Islet precursor cell (in vitro differentiated cells): ENCODE data around the gene CLDN22.

ENCODE experiments used
- DNase-seq: peaks from one replicate; pipeline ENCODE4 v3.0.0-alpha.2; 2018

Gene CLDN22

DNA sequence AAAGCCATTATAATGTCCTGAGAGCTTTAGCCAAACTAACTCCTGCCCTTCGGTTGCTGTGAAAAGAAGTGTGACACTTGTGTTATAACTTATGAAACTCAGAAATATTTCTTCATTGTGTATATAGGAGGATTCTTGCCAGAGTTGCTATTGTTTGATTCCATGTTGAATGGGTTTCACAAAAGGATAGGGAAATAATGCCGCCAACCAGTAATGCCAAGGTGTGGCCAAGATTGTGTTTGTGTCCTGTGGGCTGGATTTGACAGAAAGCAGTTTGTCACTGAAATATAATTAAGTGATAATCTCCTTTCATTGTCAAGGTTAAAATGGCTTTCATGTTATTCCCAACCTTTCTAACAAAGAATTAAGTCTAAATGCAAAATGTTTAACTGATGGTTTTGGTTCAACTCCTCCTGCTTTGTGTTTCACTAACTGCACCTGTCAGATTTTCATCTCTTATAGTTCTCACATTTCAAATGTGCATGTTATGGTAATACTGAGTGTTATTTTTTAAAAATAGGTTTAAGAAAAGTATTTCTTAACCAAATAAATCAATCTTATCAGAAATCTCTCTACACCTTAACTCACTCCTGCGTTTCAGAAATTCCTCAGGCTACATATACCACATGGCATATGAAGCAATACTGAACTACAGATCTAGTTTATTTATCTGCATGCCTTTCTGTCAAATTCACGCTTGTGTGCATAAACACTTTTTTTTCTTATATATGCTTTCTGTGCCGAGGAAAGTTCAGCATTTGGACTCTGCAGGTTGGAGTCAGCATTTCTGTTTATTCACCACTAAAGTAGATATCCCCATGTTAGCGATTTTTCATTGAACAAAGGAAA is at the start of gene CLDN22:
CLDN22 (minus strand) TSS at position 66 of the 849 bp plus-strand sequence; CDS start at position 8, 58 bp downstream.
- no peak for DNase-seq

DNA sequence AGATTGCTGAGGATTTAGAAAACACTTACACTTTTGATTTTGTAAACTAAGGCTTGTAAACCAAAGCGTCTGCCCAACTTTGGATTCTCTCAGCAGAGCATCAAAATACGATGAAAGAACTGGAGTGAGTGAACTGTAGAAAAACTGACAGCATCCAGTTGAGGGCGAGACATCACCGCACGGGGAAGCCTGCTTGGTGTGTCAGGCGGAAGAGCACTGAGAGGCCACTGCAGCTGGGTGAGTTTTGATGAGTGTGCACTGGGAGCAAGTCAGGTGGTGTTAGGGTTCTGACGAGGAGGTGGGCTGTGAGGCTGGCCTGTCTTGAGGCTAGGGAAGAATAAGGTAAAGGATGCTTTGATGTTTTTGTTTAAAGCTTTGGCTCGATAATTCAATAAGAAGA is 49.0 kb upstream of the CLDN22 start:
- DNase-seq, result no peak

DNA sequence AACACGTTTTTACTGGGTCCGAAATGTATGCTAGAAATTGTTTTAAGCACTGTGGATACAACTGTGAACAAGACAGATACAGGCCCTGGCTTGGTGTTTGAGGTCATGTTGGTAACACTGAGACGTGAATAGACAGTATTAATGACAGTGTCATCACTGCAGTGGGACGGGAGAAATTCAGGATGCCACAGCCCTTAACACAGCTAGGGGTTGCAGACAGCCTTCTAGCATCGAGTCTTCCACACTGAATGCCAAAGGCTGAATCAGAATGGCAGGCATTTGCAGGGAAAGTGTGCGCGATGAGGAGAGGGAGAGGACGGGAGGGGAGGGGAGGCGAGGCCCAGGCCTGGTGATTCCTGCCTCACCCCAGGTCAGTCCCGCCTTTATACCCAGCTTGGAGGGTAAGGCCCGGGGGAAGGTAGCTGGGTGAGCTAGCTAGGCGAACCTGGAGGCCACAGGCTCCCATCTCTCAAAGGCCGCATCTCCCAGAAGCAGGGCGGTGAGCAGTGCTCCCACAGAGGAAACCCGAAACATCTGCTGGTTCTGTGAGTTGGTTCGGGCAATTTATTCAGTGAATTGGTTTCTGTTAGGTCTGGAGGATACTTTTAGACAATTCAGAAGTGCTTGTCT is 46.2 kb upstream of the CLDN22 start:
- DNase-seq, result no peak

DNA sequence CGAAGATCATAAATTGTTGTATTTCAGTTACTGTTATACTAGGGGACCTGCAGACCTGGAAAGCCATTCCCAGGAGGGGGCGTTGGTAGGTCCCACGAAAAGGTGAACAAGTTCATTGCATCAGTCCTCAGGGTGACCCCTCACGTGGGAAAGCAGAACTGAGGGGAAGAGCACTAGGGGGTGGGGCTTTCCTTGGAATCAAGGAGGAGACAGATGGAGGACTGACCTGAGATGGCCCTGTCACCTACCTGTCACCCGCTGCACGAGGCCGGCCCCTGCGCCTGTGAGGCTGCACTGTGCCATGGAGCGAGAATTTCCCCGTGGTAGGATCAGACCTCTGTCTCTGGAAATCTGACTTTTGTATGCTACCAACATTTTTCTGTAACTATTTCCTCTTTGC is 43.9 kb upstream of the CLDN22 start:
- DNase-seq, result no peak

DNA sequence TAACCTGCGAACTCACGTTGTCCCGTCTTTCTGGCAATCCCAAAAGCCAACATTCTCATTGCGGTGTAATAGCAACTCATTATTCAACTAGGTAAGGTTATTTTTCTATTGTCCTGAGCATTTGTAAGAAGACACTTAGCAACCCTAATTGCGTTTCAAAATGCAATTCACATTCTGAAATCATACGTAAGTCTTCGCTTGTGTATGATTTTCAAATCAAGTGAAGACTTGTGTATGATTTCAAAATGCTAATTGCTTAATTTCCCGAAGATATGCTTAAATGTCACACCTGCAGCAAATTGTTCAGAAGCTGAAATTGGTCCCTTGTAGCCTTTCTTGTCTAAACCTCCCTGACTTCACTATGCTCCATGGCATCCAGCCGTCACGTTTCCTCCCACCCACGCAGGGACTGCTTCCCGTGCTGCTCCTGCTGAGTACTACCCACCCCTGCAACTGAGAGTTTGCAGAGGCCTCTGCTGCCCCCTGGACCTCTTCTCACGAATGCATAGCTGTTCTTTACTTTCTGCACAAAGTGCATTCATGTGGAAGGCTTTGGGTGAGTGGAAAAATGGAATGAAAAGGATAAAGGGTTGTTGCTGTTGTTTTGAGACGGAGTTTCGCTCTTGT is 43.0 kb upstream of the CLDN22 start:
- no peak for DNase-seq

DNA sequence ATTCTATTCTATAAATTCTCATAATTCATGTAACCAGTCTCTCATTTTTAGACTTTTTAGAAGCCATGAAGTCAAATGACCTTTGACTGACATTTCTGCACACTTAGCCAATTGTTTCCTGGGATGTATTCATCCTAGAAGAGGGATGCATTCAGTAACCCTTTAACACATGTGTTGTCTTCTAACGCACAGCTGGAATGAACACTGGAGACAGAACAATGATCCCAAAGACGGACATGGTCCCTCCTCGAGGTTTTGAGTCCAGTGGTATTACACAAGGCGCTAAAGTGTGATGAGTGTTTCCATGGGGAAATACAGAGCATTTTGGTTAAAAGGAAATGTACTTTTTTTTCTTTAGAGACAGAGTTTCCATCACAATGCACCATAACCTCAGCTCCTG is 42.0 kb upstream of the CLDN22 start:
- no peak for DNase-seq

DNA sequence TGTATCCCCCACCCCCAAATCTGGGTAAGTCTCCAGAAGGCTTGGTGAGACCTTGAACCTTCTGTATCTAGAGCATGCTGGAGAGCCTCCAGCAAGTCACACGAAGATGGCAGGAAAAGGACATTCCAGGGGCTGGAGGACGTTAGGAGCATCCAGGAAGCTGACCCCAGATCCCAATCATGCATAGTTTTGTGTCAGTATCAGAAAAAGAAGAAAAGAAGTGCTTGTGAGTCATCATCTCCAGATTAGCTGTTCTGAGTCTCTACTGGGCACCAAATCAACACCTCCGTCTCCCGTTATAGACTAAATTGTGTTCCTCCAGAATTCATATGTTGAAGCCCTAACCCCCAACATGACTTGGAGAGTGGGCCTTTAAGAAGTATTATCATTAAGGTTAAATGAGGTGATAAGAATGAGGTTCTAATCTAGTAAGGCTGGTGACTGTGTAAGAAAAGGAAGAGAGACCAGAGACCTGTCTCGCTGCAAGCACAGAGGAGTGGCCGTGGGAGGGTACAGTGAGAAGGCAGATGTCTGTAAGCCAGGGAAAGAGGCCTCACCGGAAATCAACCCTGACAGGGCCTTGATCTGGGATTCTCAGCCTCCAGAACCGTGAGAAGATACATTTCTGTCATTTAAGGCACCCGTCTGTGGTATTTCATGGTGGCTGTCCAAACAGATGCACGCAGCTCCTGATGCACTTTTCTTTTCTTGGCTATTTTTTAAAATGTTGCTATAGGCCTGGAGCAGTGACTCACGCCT is 40.3 kb upstream of the CLDN22 start:
- DNase-seq, result peak; percentile 68

DNA sequence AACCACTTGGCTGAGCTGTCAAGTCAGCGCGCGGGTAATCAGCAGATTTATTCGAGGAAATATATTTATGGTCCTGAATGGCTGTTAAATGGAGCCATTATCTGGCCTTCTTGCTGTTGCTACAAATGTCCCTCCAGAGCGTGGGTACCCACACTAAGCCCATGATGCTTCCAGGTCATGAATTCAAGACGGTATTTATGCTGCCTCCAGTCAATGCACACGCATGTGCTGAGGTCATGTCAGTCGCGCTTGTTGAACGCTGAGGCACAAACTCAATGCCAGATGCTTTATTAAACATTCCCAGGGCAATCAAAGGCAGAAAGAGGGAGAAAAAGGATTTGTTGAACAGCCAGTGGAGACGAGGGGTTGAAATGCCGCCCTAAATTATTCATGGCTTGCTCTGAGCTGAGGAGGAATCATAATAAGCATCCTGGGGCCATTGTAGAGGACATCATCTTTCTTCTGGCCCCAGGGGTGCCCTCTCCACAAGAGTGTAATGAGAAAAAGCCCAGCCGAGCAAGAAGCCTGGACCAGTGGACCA is 38.2 kb upstream of the CLDN22 start:
- DNase-seq, result no peak

DNA sequence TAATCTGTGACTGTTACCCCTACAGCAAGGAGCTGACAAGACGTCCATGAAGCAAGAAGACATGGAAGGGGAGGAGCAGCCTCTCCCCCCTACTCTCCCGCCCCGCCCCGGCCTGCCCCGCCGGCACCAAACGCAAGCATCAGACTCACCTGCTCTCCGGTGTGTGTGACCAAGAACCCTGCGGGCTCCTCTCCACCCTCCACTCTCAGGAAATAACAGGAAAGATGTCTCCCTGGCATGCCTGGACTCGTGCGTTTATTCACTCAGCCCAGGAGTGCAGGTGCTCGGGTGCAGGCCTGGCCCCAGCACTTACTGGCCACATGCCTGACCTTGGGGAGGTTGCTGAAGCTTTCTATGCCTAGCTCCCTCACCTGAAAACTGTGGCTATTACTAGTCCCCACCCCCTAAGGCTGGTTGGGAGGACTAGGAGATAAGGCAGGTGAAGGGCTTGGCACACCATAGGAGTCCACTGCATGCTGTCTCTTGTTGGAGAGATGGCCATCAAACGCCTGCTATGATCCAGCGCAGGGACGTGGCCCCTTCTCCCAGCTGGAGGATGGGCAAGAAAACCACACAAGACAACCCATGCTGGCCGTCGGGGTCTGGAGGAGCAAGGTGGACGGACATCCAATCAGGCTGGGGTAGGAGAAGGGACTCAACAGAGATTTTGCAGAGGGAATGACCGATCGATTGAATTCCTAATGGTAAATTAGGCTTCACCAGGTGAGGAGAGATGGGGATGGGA is 37.0 kb upstream of the CLDN22 start:
- no peak for DNase-seq

DNA sequence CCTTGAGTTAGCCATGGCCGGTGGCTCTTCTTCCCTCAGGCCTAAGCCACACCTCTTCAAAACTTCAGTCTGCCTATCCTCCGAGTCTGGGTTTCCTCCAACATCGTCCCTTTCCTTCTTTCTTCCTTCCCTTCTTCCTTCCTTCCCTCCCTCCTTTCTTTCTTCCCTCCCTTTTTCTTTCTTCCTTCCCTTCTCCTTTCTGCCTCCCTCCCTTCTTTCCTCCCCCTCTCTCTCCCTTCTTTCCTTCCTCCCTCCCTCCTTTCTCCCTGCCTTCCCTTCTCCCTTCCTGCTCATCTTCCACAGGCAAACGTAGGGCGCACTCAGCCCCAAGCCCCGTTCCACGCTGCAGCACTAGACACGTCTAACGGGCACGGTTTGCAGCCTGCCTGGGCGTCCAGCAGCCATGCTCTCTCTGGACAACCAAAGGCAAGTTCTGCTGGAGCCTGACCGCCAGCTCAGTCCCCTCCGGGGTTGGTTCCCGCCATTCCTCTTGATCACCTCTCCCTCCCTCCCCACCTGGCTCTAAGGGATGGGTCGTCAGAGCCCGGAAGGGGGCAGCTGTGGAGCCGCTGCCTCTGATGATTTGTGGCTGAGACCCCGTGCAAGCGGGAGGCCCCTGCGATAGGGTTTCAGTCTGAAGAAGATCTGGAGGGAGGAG is 36.2 kb upstream of the CLDN22 start:
- no peak for DNase-seq

DNA sequence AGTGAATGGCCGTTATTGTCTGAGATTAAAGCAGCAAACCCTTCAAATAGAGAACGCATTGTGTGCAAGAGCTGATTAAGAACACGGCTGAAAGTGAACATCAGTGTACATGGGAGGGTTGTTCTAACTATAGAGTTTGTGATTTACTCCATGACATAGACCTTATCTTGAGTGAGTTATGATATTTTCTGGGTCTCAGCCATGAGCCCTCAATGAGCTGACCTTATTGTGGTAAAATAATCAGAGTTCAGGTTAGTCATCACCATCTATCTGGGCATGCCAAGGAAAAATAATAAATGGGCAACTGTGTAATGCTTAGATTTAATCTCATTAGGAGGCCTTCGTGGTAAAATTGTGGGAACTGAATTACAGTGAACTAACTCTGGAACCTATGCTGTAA is 35.3 kb upstream of the CLDN22 start:
- no peak for DNase-seq

DNA sequence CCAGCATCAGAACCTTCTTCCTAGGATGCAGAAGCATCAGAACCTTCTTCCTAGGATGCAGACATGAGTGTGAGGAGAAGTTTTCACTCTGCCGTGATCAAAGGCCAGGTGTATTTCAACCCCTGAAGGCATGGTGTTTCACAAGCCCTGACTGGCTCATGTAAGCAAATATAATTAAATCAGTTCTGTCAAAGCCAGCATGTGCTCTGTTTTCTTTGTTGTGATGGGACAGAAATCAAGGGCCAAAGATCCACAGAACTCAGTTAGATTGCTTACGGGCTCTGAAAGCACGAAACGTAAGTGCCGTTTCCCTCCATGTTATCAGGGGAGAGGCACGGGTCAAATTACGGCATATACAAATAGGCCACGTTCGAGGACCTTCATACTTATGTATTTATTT is 34.1 kb upstream of the CLDN22 start:
- no peak for DNase-seq

DNA sequence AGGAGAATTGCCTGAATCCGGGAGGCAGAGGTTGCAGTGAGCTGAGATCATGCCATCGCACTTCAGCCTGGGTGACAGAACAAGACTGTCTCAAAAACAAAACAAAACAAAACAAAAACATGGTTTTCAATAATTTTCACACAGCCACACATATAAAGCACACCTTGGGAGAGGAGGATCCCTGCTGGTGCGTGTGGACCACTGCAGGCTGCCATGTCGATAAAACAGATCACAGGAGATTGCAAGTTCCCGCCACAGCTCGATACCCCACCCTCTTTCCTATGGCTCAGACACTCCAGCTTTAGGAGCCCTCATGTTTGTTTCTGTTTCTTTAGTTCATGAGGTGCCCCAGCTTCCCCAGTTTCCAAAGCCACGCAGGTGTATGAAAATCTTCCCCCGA is 33.5 kb upstream of the CLDN22 start:
- DNase-seq, result peak; percentile 32

DNA sequence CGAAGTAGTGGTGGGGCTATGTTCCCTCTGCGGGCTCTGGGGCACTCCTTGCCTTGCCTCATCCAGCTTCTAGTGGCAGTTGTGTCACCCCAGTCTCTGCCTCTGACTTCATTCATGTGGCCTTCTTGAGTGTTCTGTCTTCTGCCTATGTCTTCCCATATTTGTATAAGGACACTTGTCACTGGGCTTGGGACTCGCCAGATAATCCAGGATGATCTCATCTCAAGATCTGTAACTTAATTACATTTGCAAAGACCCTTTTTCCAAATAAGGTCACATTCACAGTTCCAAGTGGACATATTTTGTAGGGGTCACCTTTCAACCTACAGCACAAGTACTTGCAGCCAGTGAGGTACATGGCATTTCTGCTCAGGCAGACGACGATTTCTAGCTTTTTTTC is 32.5 kb upstream of the CLDN22 start:
- peak; percentile 17 for DNase-seq

DNA sequence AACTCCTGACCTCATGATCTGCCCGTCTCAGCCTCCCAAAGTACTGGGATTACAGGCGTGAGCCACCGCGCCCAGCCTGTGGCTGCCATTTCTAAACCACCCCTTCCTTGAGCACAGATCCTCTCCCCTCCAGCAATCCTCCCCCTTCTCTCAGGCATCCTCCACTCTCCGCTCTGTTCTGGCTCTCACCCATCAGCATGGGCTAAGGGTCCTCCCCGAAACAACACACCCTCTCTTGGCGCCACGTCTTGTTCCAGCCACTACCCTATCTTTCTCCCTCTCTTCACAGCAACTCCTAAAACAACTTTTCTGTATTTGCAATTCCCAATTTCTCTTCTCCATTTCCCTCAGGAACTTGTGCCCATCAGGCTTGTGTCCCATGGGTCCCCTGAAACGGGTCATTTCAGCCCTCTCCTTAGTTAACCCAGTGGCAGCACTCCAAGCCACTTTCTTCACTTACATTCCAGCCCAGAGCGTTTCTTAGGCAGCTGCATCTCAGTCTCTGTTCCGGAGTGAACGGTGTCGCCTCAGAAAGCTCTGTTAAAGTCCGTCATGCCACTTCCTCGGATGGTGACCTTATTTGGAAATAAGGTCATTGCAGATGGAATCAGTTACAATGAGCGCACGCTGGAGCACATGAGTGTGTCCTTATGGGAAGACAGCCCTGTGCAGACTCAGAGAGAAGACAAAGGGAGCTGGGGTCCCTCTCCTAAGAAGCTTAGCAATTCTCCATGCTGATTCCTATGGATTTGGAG is 30.4 kb upstream of the CLDN22 start:
- peak; percentile 30 for DNase-seq

DNA sequence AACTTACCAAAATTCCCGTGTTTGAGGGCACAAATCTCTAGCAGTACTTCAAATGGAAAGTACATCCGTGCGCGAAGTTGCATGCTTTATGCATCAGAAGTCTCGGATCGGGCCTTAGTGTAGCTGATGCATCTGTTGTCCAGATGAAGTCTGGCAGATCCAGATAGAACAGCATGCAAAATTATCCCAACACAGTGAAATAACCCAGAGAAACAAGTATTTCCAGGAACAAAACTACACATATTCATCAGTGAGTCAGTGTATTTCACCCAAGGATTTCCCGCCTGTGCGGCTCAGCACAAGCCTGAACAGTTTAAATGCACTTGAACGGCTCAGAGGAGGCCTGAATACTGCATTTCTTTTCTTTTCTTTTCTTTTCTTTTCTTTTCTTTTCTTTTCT is 29.6 kb upstream of the CLDN22 start:
- DNase-seq, result peak; percentile 14

DNA sequence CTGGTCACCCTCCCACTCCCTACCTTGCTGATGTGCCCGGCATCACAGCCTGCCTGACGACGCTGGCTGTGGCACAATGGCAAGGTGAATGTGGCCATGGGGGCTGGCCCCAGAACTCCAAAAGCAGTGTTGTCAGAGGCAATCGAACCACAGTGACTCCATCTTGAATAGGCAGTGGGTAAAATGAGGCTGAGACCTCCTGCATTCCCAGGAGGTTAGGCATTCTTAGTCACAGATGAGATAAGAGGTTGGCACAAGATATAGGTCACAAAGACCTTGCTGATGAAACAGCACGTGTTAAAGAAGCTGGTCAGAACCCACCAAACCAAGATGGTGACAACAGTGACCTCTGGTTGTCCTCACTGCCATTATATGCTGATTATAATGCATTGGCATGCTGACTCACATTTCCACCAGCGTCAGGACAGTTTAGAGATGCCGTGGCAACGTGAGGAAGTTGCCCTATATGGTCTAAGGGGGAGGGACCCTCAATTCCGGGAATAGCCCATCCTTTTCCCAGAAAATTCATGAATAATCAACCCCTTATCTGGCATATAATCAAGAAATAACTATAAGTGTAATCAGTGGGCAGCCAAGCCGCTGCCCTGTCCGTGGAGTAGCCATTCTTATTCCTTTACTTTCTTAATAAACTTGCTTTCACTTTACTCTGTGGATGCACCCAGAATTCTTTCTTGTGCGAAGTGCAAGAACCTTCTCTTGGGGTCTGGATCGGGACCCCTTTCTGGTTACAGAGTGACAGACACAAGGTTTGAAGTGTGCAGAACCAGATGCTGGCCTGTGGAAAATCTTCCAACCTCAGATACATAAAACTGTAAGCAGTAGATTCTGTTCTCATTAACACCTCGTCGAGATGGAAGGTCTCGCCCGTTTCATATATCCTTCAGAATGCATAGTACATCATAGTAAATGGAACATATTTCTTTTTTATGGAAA is 28.9 kb upstream of the CLDN22 start:
- peak; percentile 53 for DNase-seq

DNA sequence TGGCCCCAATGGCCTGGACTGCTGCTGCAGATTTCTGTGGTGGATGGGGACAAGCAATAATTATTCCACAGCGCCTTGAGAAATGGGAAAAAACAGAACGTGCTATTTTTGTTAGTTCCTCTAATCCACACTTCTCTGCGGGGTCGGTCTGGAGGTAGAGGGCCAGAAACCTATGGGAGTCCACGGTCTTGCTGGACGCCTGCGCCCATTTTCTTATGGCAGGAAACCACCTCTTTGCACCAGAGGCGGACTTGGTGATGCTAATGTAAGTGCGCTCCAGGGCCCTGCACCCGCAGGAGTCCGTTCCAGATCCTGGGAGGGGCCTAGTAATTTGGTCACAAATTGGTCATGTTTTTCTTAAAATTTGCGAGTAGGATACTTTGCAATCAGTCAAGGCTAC is 28.1 kb upstream of the CLDN22 start:
- no peak for DNase-seq

DNA sequence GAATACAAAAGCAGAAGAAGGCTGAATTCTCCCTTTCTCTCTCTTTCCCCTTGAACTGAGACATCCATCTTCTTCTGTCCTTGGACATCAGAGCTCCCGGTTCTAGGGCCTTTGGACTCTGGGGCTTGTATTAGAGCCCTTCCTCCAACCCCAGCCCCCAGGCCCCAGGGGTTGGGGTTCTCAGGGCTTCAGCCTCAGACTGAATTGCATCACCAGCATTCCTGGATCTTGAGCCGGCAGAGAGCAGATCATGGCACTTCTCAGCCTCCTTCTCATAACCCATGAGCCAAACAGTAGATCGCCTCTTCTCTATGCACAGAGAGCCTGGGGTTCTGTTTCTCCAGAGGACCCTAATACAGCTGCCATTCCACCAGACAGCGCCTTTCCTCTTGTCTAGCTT is 27.5 kb upstream of the CLDN22 start:
- DNase-seq, result no peak

DNA sequence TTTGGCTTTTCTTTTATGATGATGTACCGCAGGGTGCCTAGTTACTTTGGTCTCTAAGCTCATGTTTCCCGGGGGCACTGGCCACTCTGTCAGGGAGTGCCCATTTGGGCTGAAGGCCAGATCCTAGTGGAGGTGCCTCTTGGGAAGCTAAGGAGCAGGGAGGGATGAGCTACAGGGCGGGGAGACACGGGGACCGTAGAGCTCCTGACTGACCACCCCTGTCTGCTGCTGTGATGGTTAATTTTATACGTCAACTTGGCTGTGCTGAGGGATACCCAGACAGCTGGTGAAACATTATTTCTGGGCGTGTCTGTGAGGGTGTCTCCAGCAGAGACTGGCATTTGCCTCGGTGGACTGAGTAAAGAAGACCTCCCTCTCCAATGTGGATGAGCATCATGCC is 27.1 kb upstream of the CLDN22 start:
- no peak for DNase-seq
